ENCODE measurements around the gene LTC4S. TPM values are rescaled to one million over a fixed set of nuclear protein-coding genes. Genes with fewer than 3 reads are reported as not detected.

LTC4S gene
- total RNA-seq, 1 donor from 2014 or later: 2.6 TPM

- H3K27me3 Mint-ChIP-seq: no peaks in the 10 kb centered on the region
- H3K27ac Mint-ChIP-seq: no peak overlapping the region
- H3K4me1 Mint-ChIP-seq: peaks cover 15% of the 10 kb centered on the region
- H3K4me3 Mint-ChIP-seq: no peak overlapping the region
- H3K36me3 Mint-ChIP-seq (ENCODE audit: low read depth): peaks cover 83% of the 10 kb centered on the region
- TF ChIP-seq, protein P1, sequence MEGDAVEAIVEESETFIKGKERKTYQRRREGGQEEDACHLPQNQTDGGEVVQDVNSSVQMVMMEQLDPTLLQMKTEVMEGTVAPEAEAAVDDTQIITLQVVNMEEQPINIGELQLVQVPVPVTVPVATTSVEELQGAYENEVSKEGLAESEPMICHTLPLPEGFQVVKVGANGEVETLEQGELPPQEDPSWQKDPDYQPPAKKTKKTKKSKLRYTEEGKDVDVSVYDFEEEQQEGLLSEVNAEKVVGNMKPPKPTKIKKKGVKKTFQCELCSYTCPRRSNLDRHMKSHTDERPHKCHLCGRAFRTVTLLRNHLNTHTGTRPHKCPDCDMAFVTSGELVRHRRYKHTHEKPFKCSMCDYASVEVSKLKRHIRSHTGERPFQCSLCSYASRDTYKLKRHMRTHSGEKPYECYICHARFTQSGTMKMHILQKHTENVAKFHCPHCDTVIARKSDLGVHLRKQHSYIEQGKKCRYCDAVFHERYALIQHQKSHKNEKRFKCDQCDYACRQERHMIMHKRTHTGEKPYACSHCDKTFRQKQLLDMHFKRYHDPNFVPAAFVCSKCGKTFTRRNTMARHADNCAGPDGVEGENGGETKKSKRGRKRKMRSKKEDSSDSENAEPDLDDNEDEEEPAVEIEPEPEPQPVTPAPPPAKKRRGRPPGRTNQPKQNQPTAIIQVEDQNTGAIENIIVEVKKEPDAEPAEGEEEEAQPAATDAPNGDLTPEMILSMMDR (IDR thresholded peaks at IDR 0.05): no peak
- ATAC-seq (ENCODE audit: low read depth): no peak
- H3K9me3 Mint-ChIP-seq: peaks cover 3% of the 10 kb centered on the region
- ChIA-PET POLR2A (interaction anchor here (0.8 kb wide), 1 partner anchor 19 kb away, joined by 3 read pairs; no protein-coding TSS in a partner anchor), CTCF (no interaction called here)
- no peak for DNase-seq
- intact Hi-C loops (cut with micrococcal nuclease): no loop called here
These were observed 47.0 kb downstream of the LTC4S start for GRCh38 chr5:179840766-179841165.

GRCh38 chr5:179841621-179842020, 47.8 kb downstream of the LTC4S start:
- peaks cover 3% of the 10 kb centered on the region for H3K9me3 Mint-ChIP-seq
- DNase-seq (no peak), ATAC-seq (ENCODE audit: low read depth) (no peak)
- TF ChIP-seq, protein P1 (IDR thresholded peaks at IDR 0.05): no peak
- POLR2A ChIA-PET: interaction anchor here (0.8 kb wide), 1 partner anchor 20 kb away, joined by 3 read pairs; no protein-coding TSS in a partner anchor
- H3K27ac Mint-ChIP-seq: no peak overlapping the region
- no peaks in the 10 kb centered on the region for H3K27me3 Mint-ChIP-seq
- CTCF ChIA-PET: no interaction called here
- peaks cover 6% of the 10 kb centered on the region for H3K4me1 Mint-ChIP-seq
- no peak overlapping the region for H3K4me3 Mint-ChIP-seq
- peaks cover 81% of the 10 kb centered on the region for H3K36me3 Mint-ChIP-seq (ENCODE audit: low read depth)
- intact Hi-C loops (cut with micrococcal nuclease): no loop called here

Other genes starting within 250 kb of the LTC4S start
- gene RUFY1, start 243.4 kb upstream of the LTC4S start, total RNA-seq: 83.0 and 95.8 TPM in 2 replicates
- 1,061 and 1,210 TPM in 2 replicates for gene HNRNPH1, start 170.3 kb upstream of the LTC4S start, total RNA-seq
- gene CBY3, start 113.0 kb upstream of the LTC4S start, total RNA-seq: not detected in 2 replicates
- 318 and 332 TPM in 2 replicates for gene CANX, start 95.0 kb upstream of the LTC4S start, total RNA-seq
- gene MAML1, start 61.2 kb upstream of the LTC4S start, total RNA-seq: 33.6 and 38.8 TPM in 2 replicates
- gene MGAT4B, start 12.9 kb downstream of the LTC4S start, total RNA-seq: 73.6 and 85.3 TPM in 2 replicates
- 243 and 252 TPM in 2 replicates for gene SQSTM1, start 26.9 kb downstream of the LTC4S start, total RNA-seq
- gene MRNIP, start 64.8 kb downstream of the LTC4S start, total RNA-seq: 54.6 and 70.0 TPM in 2 replicates
- gene TBC1D9B, start 113.9 kb downstream of the LTC4S start, total RNA-seq: 111 and 117 TPM in 2 replicates